ENCODE measurements around the gene CADM4. TPM values are rescaled to one million over a fixed set of nuclear protein-coding genes. Genes with fewer than 3 reads are reported as not detected.
A peak's percentile ranks its signal among the peaks of the same experiment; 100 is the strongest.

CADM4 gene
- total and polyA plus RNA-seq, 2 donors (not counting 1 experiment from before 2014, with no cell fraction given): 0.21 to 0.42 TPM

DNA sequence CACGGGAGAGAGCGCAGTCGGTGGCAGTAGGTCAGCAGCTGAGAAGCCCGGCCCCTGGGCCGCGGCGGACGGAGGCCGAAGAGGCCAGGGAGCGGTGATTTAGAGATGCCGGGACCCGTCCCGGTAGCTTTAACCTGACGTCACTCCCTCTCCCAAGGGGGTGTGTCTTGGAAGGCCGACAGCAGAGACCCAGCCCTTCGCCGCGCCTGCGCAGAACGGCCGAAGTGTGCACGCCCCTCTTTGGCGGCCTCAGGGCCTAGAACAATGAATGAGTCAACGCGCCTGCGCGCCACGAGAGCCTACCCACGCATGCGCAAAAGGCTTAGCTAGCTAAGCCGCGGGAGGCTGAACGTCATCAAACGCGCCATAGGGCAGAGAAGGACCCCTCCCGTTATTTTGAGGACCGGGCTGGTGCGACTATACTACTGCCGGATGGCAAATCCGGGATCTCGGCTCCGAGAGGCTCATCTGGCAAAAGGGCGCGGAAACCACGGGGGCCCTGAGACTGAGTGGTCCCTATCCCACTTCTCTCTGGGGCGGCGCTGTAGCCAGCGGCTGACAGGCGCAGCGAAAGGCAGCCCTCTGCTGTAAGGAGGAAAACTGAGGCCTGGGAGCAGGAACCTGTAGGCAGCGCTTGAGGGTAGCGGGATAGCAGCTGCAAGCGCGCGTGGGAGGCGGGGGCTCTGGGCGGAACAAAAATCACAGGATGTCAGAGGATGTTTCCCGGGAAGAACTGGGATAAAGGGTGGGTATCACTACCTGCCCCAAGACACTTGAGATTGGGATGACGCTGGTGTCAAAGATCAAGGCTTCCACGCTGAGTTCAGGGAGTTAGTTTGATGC is 43.4 kb downstream of the CADM4 start, which contains the start of the genes IRGQ and ZNF576:
TSS of gene IRGQ (minus strand) at position 136 of the 843 bp plus-strand sequence. CDS start 796 bp downstream, outside the sequence.
TSS of gene ZNF576 (plus strand) at position 597 of the 843 bp plus-strand sequence. CDS start 514 bp downstream, outside the sequence.
- under 1% methylated on average over 59 of the region's 60 CpGs for WGBS (ENCODE audit: insufficient coverage)
- H2AFZ ChIP-seq (ENCODE audit: insufficient read depth, low read depth, low read length, poor library complexity, severe bottlenecking): peak within 1 kb of the TSS; percentile 87
- ChIA-PET POLR2A (interaction anchor here (0.8 to 2.2 kb wide), 6 partner anchors 10 to 41 kb away, joined by 3 to 15 read pairs (median 3); partner anchors contain the start of genes PINLYP and XRCC1), CTCF (interaction anchor here (0.7 to 7.5 kb wide), 16 partner anchors 19 to 164 kb away, joined by 3 to 126 read pairs (median 4); partner anchors contain the start of genes PINLYP and XRCC1)
- peak; percentile 88 for ATAC-seq (ENCODE audit: low read depth)
- H4K20me1 ChIP-seq (ENCODE audit: control insufficient read depth, insufficient read depth, low read length, poor library complexity, severe bottlenecking): peaks cover 5% of the 10 kb centered on the region
- peak; percentile 100 for DNase-seq
- peak within 1 kb of the TSS; percentile 95 to 97 for H3K27ac ChIP-seq (ENCODE audit: low read length in 2 of 2)
- H3K9me3 ChIP-seq (ENCODE audit: control extremely low read depth in 1 of 3, control insufficient read depth in 2 of 3, insufficient read depth in 1 of 3, low read length in 2 of 3): no peaks in the 10 kb centered on the region
- no peaks in the 10 kb centered on the region for H3K27me3 ChIP-seq (replicated peaks in 1 of 4; ENCODE audit: control extremely low read depth in 1 of 4, control insufficient read depth in 3 of 4, insufficient read depth in 4 of 4, low read length in 3 of 4)
- peak within 1 kb of the TSS; percentile 61 to 88 (median 73) for H3K4me3 ChIP-seq (ENCODE audit: control extremely low read depth in 1 of 5, extremely low read depth in 1 of 5, insufficient read depth in 1 of 5, low read depth in 2 of 5, low read length in 4 of 5)
- H3K36me3 ChIP-seq (replicated peaks in 1 of 2; ENCODE audit: control extremely low read depth in 1 of 2, control insufficient read depth in 1 of 2, extremely low read depth in 1 of 2, insufficient read depth in 2 of 2, low read length in 1 of 2): peaks cover 0 to 34% of the 10 kb centered on the region in 2 experiments
- H3K4me3 Mint-ChIP-seq: peak within 1 kb of the TSS; percentile 98
- no peaks in the 10 kb centered on the region for H3K27me3 Mint-ChIP-seq
- H3K9ac ChIP-seq (ENCODE audit: low read length): peak within 1 kb of the TSS; percentile 74
- H3K9me3 Mint-ChIP-seq (ENCODE audit: insufficient read depth): no peaks in the 10 kb centered on the region
- peak within 1 kb of the TSS; percentile 99 for H3K27ac Mint-ChIP-seq
- H3K4me1 ChIP-seq (ENCODE audit: control insufficient read depth in 2 of 2, insufficient read depth in 2 of 2, low read length in 2 of 2): peaks cover 16 to 38% of the 10 kb centered on the region in 2 donors
- peaks cover 61% of the 10 kb centered on the region for H3K79me2 ChIP-seq (ENCODE audit: control insufficient read depth, insufficient read depth, low read length)
- peak within 1 kb of the TSS; percentile 79 for H3K4me2 ChIP-seq (replicated peaks; ENCODE audit: low read depth, low read length, poor library complexity, severe bottlenecking)
- intact Hi-C loops (cut with micrococcal nuclease): loop anchor here (1.0 kb wide), 7 partner anchors 21 to 158 kb away; partner anchors contain the start of genes PINLYP, SMG9, XRCC1 and ZNF428
- TF ChIP-seq EZH2 (IDR thresholded peaks at IDR 0.05; ENCODE audit: borderline replicate concordance, insufficient read depth, low read depth, low read length, poor library complexity, severe bottlenecking) (no peak), CTCF (IDR thresholded peaks at IDR 0.05) (no peak)
- H3K4me1 Mint-ChIP-seq: peaks cover 43% of the 10 kb centered on the region
